Measurements from ENCODE around the gene TXN2.

The TXN2 gene

DNA sequence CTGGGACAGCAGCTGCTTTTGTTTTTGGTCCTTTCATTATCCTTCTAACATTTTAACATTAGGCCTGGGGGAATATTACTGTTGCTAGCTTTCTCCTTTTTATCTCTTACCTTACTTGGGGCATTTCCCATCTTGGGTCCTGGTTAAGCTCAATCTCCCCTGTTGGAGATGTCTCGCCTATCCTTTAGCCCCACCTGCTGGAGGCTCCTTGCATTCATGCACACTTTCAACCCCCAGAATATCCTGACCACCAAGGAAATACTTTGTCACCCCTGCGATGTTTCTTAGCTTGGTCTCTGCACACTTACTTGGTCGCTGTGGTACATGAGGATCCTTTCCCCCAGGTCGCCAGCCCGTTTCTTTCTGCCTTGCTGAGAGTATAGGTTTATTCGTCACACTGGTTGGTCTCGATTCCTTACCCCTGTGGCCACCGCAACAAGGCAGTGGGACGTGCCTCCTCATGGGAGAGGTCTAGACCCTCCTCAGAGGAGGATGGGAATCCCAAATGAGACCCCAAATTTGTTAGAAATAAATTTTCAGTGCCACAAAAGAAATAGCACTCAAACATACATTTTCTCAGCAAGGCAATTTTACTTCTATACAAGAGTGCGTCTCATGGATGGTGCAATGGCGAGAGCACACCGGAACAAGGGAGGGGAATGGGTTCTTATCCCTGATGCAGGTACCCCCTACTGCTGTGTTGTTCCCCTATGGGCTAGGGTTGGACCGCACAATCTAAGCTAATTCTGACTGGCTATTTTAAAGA lies 5.4 kb upstream of the TXN2 start:
- peak; percentile 35 to 57 for DNase-seq (ENCODE audit: low read depth in 2 of 2)

DNA sequence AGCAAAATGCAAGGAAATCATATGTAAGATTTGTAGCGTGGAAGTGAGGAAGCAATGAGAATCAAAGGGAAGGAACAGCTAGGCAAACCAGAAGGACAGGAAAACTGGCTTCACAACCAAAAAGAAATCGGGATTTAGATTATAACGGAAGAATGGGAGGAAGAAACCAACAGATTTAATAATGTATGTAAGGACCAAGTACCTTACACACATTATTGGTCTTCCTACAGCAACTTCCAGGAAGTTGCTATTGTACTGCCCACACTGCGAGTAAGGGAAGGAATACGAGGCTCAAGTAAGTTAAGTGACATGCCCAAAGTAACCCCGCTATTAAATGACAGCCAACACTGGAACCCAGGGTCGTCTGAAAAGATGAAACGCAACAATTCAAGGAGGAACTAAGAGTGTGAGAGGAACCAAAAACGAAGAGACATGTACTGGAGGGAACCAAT lies 473 bp downstream of the TXN2 start:
- no peak for DNase-seq (ENCODE audit: low read depth in 2 of 2)

DNA sequence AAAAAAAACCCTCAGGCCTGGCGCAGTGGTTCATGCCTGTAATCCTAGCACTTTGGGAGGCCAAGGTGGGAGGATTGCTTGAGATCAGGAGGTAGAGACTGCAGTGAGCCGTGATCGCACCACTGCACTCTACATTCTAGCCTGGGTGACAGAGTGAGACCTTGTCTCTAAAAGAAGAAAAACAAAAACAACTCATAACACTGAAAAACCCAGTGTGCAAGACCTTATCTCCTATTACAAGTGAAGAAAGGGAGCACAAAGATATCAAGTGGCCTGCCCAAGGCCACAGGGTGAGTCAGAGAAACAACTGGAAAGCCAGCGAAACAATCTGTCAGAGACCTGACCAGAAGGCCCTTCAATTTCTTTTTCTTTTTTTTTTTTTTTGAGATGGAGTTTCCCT lies 2.5 kb downstream of the TXN2 start:
- no peak for DNase-seq (ENCODE audit: low read depth in 2 of 2)

DNA sequence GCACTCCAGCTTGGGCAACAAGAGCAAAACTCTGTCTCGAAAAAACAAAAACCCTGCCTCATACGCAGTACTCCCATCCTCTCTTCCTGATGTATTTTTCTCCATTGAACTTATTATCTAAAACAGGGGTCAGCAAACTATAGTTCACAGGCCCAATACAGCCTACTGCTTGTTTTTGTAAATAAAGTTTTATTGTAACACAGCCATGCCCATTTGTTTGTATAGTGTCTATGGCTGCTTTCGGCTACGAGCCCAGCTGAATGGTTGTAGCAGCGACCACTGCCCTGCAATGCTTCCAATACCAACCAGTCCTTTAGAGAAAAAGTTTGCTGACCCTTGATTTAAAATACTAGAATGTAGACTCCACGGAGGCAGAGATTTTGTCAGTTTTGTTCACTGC lies 6.1 kb downstream of the TXN2 start:
- no peak for DNase-seq (ENCODE audit: low read depth in 2 of 2)

DNA sequence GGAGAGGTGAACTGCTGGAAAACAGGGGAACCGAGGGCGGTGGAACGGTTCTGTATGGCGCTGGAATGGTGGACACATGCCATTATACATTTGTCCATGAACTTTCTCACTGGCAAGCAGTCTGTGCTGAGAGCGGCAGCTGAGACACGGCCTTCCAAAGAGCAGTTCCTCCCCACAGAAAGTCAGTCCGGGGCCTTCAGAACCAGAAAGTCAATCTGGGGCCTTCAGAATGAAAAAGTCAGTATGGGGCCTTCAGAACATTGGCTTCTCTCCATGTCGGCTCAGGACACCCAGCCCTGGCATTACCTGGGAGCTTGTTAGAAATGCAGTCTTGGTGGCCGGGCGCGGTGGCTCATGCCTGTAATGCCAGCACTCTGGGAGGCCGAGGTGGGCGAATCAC lies 8.8 kb downstream of the TXN2 start:
- DNase-seq (ENCODE audit: low read depth in 2 of 2) = no peak

DNA sequence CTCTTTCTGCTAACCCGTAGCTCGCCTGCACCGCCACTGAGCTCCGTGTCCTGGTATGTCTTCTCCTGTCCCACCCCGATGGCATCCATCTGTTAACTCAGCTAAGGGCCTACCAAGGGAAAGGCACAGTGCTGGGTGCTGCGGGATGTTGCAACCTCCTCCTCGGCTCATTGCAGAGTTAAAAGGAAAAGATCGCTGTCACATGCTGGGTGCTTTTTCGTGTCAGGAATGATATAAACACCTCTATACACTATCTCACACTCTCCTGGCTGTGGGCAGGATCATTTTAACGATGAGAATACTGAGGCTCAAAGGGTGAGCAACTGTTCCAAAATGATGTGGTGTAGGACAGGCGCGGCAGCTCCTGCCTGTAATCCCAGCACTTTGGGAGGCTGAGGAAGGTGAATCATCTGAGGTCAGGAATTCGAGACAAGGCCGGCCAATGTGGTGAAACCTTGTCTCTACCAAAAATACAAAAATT lies 10.1 kb downstream of the TXN2 start:
- DNase-seq (ENCODE audit: low read depth in 2 of 2) = no peak

DNA sequence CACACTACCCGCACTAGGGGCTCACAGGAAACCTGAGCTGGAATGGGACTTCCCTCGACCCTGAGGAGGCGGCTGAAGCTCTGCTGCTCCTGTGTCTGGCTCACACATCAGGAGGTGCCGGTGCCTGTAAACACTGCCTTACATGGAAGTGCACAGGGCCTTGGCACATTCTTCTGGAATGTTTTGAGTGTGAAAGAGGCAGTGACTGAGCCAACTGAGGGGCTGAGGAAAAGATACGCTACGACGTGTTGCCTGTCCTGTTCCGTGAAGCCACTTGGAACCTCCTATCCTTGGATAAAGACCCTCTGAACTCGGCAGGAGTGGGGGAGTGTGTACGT lies 10.5 kb downstream of the TXN2 start:
- no peak for DNase-seq (ENCODE audit: low read depth in 2 of 2)

DNA sequence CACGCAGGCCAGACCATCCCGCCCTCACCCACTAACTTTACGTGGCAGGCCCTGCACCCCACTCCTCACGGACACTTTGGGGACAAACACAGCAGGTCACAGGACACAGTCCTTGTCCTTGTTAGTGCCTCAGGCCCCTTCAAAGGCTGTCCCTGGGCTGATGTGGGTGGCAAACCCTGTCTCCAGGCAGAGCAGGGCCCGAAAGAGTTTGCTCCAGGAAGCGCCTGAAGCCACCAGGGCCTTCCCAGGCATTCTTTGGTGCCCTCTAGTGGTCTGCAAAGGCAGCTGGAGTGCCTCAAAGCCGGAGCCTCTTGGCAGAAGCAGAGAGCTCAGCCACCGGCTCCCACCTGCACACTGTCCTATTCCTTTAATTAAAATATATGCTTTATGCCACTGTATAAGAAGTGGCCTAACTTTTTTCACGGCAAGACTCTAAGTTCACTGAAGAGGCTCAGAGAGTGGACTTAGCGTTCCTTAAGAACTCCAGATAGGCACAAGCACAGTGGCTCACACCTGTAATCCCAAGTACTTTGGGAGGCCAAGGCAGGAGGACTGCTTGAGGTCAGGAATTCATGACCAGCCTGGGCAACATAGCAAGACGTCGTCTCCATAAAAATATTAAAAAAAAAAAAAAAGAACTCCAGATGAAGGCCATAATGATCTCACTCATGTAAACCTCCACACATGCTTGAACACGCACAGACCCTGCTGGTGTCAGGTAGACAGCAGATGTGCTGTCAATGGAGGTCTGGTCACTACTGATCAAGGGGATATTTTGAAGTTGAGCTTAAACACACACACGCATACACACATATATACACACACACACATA lies 11.1 kb downstream of the TXN2 start:
- DNase-seq (ENCODE audit: low read depth in 2 of 2) = peak; percentile 61 to 68

DNA sequence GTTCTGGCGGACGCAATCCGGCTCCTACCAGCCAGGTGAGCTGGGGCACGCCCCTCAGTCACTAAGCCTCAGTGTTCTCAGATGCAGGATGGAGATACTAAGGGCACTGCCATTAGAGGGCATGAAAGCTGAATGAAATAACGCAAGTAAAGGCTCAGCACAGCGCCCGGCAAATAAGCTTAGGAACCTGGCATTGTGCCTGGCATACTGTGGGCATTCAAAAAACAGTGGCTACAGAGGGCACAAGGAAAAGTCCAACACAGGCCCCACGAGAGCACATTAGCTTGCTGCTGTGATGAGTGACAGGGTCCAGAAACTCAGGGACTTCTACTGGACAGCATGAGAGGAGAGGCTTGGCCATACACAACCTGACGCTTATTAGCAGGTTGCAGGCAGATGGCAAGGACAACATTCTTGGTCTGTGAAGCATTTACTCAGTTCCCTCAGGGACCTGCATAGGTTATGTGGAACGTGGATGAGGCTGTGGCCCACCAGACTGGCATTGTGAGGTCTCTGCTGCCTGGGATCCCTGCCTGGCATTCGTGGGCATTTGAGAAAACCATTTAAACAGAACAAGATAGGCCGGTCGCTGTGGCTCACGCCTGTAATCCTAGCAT lies 12.2 kb downstream of the TXN2 start:
- no peak for DNase-seq (ENCODE audit: low read depth in 2 of 2)

DNA sequence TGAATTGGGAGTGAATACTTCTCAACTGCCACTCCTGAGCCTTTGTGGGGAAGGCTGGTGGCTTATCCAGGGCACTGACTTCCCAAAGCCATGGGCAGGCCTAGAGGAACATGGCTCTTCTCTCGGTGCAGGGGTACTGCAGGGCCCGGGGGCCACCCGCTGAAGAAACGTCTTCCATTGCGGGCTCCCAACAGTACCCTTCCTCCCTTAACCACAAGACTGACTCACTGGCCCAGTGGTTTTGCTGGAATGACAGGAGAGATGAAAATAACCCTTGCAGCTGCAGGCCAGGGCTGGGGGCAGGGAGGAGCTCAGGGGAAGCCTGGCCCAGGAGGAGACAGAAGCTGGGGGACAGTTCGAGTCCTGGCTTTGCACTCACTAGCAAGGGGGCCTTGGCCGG lies 13.5 kb downstream of the TXN2 start:
- no peak for DNase-seq (ENCODE audit: low read depth in 2 of 2)

DNA sequence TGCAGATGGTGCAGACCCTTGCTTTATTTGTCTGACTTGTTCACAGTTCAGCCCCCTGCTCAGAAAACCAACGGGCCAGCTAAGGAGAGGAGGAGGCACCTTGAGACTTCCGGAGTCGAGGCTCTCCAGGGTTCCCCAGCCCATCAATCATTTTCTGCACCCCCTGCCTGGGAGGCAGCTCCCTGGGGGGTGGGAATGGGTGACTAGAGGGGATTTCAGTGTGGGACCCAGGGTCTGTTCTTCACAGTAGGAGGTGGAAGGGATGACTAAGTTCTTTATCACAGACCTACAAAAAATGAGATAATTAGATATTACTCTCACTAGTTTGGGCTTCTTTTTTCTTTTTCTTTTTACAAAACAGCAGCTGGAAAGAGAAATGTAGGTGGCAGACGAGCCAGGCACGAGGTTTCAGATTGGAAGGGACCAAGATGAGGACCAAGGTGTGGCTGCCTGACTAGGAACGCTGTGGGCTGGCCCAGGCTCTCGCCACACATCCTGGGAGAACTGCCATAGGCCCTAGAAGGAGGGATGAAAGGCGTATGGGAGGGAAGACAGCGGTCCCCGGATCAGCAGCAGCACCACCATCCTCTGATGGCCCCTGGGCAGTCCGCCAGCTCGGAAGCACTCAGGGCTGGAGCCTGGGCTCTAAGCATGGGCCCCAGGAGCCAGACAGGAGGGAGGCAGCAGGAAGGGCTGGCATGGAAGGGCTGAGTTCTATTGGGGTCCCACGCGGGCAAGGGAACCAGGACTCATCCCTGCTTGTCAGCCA lies 14.2 kb downstream of the TXN2 start:
- no peak for DNase-seq (ENCODE audit: low read depth in 2 of 2)

DNA sequence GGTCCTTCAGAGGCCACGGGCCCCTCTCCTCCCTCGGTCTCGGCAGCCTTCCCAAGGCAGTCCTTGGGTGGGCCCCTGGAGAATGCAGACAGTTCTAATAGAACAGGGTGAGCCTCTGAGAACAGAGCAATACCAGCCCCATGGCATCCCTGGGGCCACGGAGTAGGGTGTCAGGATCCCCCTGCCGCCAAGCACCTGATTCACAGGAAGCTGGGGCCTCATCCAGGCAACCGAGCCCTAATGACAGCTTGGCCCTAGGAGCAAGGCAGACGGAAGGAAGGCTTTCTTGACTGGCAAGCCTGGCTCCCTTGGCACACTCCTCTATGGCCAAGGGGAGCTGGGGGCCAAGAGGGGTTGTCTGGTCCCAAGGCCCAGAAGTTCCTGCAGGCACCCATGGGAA lies 15.2 kb downstream of the TXN2 start:
- DNase-seq (ENCODE audit: low read depth in 2 of 2) = no peak

DNA sequence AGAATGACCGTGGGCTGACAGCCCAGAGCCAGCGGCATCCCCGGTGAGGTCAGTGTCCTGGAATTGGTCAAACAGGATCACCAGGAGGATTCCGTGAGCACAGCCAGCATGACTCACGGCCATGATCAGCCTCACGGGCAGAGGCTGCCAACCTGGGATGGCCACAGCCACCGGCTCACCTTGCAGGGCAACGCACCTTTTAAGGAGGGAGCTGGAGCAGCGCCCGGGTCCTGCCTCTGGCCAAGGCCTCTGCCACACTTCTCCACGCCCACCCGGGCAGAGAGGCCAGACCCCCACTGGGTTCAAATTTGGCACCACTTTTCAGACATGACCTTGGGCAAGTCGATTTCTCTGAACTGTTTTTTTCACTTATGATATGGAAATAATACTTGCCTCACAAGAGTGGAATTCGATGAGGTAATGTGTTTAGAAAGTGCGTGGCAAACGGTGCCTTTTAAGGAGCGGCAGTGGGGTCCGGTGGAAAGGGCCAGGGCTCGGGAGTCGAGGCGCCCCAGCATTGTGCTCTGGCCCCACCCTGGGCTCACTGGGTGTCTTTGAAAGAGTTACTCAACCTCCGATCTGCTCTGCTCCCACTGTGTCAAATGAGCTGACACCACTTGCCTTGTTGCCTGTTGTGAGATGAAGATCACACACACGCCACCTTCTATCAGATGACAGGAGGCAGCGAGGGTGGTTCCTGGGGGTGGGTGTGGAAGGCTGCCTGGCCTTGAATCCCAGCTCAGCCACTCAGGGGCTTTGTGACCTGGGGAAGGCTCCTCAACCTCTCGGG lies 16.0 kb downstream of the TXN2 start:
- no peak for DNase-seq (ENCODE audit: low read depth in 2 of 2)

DNA sequence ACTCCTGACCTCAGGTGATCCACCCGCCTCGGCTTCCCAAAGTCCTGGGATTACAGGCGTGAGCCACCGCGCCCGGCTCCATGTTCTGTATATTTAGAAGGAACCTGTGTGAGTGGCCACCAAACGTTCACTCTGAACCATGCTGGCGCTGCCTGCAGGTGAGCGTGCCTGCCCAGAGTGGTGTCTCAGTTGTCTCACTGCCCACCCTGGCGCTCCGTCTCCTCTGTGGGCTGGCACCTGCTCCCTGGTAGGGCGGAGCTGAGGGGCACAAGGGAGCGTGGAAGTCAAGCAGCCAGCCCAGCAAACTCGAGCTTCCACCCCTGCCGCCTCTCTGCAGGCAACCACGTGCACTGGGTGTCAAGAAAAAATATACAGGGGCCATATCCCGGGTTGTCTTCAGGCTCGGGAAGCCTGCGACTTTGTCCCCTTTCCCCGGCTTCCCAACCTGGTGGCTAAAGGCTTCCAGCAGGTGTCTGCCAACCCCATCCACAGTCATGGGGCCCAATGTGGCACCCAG lies 16.7 kb downstream of the TXN2 start:
- DNase-seq (ENCODE audit: low read depth in 2 of 2) = no peak

DNA sequence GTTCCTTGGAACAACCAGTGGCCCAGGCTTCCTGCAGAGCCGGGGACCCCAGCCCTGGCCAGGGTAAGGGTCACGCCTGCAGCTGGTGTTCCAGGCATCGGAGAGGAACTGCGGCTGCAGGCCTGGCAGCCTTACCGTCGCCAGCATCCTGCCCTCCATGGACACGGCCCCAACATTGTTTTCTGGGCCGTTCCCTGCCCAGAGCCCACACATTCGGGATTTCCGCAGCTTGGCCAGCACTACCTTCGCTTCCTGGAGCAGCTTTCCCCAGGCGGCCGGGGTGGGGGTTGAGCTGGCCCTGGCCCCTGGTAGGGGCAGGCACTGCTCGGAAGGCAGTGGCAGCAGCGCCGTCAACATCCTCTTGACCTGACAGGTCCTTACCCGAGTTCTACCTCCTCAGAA lies 17.7 kb downstream of the TXN2 start:
- no peak for DNase-seq (ENCODE audit: low read depth in 2 of 2)

DNA sequence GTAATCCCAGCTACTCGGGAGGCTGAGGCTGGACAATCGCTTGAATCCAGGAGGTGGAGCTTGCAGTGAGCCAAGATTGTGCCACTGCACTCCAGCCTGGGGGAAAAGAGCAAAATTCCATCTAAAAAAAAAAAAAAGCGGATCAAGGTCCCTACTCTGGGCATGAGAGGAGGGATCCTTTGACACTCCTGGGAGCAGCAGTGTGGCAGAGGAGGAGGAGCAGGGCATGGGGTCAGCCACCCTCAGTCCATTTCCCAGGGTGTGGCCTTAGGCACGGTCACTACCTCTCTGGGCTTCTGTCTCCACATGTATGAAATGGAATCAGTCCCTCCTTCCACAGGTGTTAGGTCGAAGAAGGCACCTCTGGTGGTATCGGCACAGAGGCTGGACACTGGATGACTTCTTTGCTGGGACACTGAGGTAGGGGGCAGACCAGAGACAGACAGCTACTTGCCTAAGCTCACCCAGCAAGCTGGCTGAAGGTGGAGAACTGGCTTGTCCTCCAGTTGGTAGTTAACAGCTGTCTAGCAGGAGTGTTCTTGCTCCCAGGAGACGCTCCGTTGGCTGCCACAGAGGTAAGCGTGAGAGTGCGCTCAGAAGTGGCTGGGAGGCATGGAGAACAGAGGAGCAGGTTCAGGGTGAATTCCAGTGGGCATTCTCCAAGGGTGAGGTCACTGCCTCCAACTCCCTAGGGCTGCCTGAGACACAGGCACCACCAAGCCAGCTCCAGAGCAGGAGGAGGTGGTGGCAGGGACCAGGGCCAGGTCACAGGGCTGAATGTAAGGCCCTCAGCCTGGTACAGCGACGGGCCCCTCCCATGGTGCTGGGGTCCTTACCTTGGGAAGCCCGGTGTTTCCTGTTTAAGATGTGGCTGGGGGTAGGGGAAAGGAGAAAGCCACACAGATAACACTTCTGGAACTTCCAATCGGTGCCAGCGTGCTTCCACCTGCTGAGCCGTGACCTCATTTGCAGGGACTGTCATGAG lies 19.5 kb downstream of the TXN2 start:
- no peak for DNase-seq (ENCODE audit: low read depth in 2 of 2)

DNA sequence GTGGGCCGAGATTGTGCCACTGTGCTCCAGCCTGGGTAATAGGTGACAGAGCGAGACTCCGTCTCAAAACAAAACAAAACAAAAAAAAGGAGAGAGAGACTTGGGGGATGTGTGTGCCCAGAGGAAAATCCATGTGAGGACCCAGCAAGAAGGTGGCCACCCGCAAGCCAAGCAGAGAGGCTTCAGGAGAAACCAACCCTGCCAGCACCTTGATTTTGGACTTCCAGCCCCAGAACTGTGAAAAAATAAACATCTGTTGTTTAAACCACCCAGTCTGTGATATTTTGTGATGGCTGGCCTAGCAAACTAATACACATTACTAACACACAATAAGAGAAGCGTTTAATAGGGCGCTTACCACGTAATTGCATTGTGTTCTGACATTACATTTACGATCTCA lies 21.2 kb downstream of the TXN2 start:
- no peak for DNase-seq (ENCODE audit: low read depth in 2 of 2)

DNA sequence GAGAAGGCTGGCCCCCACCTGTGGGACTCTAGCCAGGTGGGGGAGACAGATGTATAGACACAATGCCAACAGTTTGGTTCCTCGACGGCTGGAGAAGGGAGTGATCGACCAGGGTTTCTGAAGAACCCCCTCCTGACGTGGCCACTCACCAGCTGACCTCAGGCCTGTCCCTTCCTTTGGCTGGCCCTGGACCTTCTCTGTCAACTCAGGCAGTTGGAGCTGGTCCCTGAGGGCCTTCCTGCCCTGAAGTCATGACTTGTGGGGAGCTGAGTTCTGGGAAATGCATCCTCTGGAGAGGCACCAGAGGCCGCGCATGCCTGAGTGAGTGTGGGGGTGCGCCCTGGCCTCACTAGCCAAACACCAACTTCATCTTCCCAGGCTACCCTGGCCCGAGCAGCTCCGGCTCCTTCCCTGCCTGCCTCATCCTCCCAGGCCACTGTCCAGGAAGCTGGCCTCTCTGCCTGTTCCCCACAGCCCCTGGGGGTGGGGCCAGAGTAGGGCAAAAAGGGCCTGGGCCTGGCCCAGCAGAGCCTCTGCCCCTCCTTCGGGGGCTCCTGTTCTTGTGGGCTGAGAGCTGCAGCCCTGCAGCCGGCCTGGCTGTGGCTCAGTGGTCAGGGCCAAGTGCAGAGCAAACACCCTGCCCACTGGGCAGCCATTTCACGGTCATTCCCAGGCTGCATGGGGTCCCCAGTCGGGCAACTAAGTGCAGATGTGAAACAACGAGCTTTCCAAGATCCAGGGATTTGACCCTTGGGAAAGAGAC lies 23.6 kb downstream of the TXN2 start:
- no peak for DNase-seq (ENCODE audit: low read depth in 2 of 2)

DNA sequence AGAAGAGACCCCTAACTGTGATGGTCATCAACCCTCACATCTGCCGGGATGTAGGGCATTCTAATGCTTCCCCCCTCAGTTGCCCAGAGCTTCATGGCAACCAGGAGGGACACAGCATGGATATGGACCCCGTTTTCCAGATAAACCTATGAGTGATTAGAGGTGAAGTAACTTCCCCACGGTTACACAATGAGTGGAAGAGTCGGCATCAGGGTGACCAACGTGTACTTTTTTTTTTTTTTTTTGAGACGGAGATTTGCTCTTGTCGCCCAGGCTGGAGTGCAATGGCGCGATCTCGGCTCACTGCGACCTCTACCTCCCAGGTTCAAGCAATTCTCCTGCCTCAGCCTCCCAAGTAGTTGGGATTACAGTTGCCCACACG lies 25.0 kb downstream of the TXN2 start:
- no peak for DNase-seq (ENCODE audit: low read depth in 2 of 2)
